ENCODE measurements around the gene RBMS1. TPM values are rescaled to one million over a fixed set of nuclear protein-coding genes. Genes with fewer than 3 reads are reported as not detected.

The RBMS1 gene
- total RNA-seq, 1 experiment from 2014 or later: 77.5 TPM

DNA sequence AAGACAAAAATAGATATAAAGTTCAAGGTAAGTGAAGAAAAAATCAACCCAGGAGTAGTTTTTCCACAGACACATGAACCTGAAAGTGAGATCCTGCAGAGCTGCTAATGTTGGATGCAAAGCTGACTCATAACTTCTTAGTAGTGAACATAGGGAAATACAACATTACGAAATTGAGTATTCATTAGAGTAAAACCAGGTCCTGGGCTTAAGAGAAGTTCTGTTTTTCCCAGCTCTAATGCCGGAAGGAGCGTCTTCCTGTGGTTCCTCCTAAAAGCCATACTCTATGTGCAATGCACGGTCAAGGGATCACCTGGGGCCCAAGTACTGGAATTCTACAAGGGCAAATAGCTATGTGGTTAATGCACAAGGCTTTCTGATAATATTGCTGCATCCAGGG lies 141.7 kb downstream of the RBMS1 start:
- H3K9ac ChIP-seq (ENCODE audit: extremely low read depth, insufficient read length, low read length): no peak overlapping the region
- Mint-ChIP-seq H3K27ac (no peak overlapping the region), H3K27me3 (ENCODE audit: low read depth) (no peaks in the 10 kb centered on the region), H3K9me3 (no peaks in the 10 kb centered on the region), H3K4me3 (no peak overlapping the region), H3K4me1 (peaks cover 15 to 16% of the 10 kb centered on the region in 2 experiments), H3K36me3 (ENCODE audit: insufficient read depth in 1 of 3, low read depth in 3 of 3) (peaks cover 0 to 9% (median 2%) of the 10 kb centered on the region in 3 experiments; a peak in 2 of 7 replicates)
- no peaks in the 10 kb centered on the region for H3K23me2 ChIP-seq (ENCODE audit: insufficient read length, low read depth, low read length, poor library complexity, severe bottlenecking)
- H3K79me2 ChIP-seq (ENCODE audit: insufficient read depth, low read length): no peaks in the 10 kb centered on the region; the same call in 1 of the 2 replicates
- H3K18ac ChIP-seq (ENCODE audit: insufficient read length, low read depth, low read length): no peak overlapping the region
- H3K27me3 ChIP-seq (ENCODE audit: insufficient read depth, low read length): no peaks in the 10 kb centered on the region
- H3K4me1 ChIP-seq (ENCODE audit: insufficient read depth, low read length): peaks cover 3% of the 10 kb centered on the region; the same call in 1 of the 2 replicates
- H3K27ac ChIP-seq (ENCODE audit: insufficient read length, low read depth, low read length): no peak overlapping the region
- peaks cover 3% of the 10 kb centered on the region for H3K79me1 ChIP-seq (ENCODE audit: insufficient read depth, low read depth, low read length, poor library complexity, severe bottlenecking)
- no peaks in the 10 kb centered on the region for H4K20me1 ChIP-seq (ENCODE audit: control insufficient read depth, insufficient read depth, insufficient read length)
- no peak overlapping the region for H2AFZ ChIP-seq (ENCODE audit: low read length)
- no CpG with 5 or more reads among the region's 4 CpGs for WGBS (ENCODE audit: extremely low coverage, insufficient read length, low lambda C conversion rate)
- H3K56ac ChIP-seq (ENCODE audit: insufficient read length, low read depth, low read length): no peak overlapping the region
- no peak overlapping the region for H2BK120ac ChIP-seq (ENCODE audit: low read depth, low read length, poor library complexity, severe bottlenecking)
- no peak overlapping the region for H3T11ph ChIP-seq (ENCODE audit: low read length)
- H3K4me2 ChIP-seq (ENCODE audit: insufficient read depth, insufficient read length, low read length): no peak overlapping the region
- H2BK5ac ChIP-seq (ENCODE audit: insufficient read length, low read length): no peak overlapping the region
- no peaks in the 10 kb centered on the region for H3K9me3 ChIP-seq (ENCODE audit: control insufficient read depth, low read depth, low read length)
- DNase-seq: no peak
- H3K23ac ChIP-seq (ENCODE audit: insufficient read length, low read depth, low read length): no peak overlapping the region
- no peak overlapping the region for H2BK12ac ChIP-seq (ENCODE audit: insufficient read length, low read depth, low read length)
- no peak overlapping the region for H3K14ac ChIP-seq (ENCODE audit: insufficient read depth, low read length)
- H4K5ac ChIP-seq (ENCODE audit: insufficient read length, low read depth, low read length): no peak overlapping the region
- no peak overlapping the region for H4K8ac ChIP-seq (replicated peaks; ENCODE audit: insufficient read length, low read depth, low read length)
- no peak overlapping the region for H2BK15ac ChIP-seq (ENCODE audit: low read depth, low read length)
- H2BK20ac ChIP-seq (ENCODE audit: low read depth, low read length, poor library complexity, severe bottlenecking): no peak overlapping the region
- no peak overlapping the region for H3K4ac ChIP-seq (ENCODE audit: low read depth, low read length)
- no peak overlapping the region for H2AK5ac ChIP-seq (ENCODE audit: insufficient read length, low read length)
- H4K91ac ChIP-seq (ENCODE audit: insufficient read length, low read depth, low read length): no peak overlapping the region
- TF ChIP-seq, protein P1, sequence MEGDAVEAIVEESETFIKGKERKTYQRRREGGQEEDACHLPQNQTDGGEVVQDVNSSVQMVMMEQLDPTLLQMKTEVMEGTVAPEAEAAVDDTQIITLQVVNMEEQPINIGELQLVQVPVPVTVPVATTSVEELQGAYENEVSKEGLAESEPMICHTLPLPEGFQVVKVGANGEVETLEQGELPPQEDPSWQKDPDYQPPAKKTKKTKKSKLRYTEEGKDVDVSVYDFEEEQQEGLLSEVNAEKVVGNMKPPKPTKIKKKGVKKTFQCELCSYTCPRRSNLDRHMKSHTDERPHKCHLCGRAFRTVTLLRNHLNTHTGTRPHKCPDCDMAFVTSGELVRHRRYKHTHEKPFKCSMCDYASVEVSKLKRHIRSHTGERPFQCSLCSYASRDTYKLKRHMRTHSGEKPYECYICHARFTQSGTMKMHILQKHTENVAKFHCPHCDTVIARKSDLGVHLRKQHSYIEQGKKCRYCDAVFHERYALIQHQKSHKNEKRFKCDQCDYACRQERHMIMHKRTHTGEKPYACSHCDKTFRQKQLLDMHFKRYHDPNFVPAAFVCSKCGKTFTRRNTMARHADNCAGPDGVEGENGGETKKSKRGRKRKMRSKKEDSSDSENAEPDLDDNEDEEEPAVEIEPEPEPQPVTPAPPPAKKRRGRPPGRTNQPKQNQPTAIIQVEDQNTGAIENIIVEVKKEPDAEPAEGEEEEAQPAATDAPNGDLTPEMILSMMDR (conservative IDR thresholded peaks at IDR 0.05): no peak

All from H9 (cell line).